NOMO-1 treated with dmso at 0.1 percent for 144 hours (cell line): Measurements from ENCODE around the gene KLK7.

Experiments
- DNase-seq: peaks from one replicate; lab custom pipeline; 2025; ENCODE audit not compliant: unreplicated experiment; lab: John Stamatoyannopoulos, UW

Gene KLK7

DNA sequence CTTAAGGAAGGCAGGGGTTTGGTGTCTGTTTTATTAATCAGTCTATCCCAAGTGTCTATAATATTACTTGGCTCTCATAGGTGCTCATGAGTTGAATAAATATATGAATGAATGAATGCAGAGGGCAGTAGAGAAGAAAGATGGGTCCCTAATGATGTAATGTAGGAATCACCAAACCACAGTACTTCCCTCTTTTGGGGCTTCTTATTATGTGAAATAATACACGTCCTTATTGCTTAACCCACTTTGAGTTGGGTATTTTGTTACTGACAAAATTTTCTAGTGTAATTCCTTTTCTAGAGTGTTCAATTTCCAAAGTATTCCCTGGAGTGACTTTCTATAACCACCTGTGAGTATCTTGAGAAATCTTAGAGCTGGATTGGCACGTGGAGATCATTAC, 44.1 kb downstream of the KLK7 start:
- DNase-seq, result no peak

DNA sequence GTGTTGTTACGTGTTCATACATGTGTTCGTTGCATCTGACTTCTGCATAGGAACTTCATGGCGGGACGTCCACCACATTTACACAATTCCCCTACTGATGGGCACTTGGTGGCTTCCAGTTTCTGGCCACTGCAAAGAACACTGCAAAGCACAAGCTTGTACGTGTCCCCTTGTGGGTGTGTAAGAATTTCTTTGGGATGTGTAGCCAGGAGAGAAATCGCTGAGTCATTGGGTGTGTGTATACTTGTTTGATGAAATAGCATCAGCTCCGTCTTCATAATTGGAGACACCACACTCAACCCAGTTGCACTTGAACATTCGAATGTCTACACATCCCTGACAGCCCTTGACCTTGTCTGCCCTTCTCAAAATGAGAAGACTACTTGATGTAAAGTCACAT, 50.1 kb downstream of the KLK7 start:
- no peak for DNase-seq

DNA sequence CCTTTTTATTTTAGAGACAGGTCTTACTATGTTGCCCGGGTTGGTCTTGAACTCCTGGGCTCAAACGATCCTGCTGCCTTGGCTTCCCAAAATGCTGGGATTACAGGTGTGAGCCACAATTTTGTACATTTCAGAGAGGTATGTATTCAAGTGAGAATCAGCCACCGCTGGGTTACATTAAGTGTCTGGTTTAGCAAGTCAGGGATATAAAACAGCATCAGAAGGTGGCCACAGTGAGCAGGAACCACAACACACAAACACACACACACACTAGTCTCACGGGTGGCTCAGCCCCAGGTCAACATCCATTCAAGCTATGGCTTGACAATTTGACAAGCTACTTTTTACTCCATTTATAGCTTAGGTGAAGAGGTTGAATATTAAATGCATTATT, 51.0 kb downstream of the KLK7 start:
- DNase-seq, result no peak

DNA sequence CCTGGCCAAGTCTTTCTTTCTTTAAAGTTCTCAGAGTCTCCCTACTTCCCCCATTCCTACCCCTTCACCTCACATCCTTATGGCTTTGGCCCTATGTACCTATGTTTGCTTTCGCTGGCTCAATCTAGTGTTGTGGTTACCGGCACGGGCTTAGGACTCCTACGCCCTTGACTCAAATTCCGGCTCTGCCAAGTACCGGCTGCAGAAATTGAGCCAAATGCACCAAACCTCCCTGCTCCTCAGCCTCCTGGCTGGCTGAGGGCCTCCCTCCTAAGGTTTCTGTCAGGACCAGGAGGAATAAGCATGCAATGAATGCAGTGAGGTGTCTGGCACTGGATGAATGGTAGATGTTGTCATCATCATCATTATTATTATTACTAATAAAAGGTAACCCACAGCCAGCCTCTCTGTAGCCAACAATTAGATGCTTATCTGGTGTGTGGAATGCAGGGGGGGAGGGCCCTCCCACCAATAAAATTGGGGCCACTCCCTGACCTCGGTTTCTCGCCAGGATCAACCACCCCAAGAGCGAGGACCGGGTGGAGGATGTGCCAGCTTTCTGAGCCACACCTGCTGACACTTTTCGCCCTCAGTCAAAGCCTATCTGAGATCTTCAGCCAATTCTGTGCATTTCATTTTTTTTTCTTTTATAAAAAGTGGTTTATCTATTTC, 51.6 kb downstream of the KLK7 start:
- no peak for DNase-seq

DNA sequence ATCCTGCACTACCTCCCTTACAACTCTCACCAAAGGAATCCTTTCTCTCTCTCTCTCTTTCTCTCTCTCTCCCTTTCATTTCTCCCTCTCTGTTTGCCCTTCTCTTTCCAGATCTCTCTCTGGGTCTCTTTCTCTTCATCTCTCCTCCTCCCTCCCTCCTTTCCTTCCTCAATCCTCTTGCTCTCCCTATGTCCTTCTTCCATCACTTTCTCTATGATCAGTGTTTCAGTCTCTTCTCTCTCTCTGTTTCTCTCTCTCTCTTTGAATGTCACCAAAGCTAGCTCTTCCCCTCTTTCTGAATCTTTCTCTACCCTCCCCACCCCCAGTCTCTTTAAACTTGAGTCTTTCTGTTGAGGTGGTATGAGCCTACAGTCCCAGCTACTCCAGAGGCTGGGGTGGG, 52.7 kb downstream of the KLK7 start:
- no peak for DNase-seq

DNA sequence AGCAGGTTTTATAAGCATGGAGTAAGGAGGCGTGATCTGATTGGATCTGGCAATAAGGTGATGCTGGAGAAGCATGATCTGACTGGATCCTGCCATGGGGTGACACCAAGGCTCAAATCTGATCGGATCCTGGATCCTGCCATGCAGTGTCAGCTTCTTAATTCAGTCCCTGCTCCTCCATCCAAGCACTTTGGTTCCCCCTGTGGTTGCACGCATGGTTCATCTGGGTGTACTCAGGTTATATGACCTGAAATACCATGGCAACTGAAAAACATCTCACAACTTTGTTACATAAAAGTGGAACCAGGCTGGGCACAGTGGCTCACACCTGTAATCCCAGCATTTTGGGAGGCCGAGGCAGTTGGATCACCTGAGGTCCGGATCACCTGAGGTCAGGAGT, 54.9 kb downstream of the KLK7 start:
- DNase-seq, result no peak
